ENCODE results near the gene GNAI3. TPM values are rescaled to one million over a fixed set of nuclear protein-coding genes. Genes with fewer than 3 reads are reported as not detected.

The GNAI3 gene
- total and polyA plus RNA-seq, 11 donors = 1.5 to 5.4 (median 2.5) TPM

DNA sequence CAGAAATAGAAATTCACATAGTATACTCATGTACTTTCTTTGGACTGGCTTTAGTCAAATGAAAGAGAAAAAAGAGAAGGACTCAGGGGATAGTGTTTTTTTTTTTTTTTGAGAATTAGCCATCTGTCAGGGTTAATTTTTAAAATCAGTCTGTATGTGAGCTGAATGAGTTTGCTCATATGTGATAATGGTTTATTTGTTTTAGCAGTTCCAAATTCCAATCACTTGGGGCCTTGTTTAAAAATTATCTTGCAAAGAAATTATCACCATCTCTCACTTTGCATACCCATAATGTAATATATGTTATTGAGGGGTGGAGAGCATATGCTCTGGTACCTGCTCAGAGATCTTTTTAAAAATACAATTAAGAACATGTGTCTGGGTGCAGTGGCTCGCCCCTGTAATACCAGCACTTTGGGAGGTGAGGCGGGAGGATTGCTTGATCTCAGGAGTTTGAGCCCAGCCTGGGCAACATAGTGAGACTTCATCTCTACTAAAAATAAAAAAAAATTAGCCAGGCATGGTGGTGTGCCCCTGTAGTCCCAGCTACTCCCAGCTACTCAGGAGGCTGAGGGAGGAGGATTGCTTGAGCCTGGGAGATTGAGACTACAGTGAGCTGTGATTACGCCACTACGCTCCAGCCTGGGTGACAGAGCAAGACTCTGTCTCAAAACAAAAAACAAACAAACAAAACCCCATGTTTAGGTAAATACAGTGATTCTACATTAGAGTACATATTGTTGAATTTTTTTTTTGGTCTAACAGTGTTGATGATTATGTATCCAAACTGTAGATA, 19.7 kb downstream of the GNAI3 start:
- Histone ChIP-seq H3K4me1 (peaks cover 4 to 97% (median 77%) of the 10 kb centered on the region in 12 donors), H3K4me3 (no peak overlapping the region), H3K27me3 (no peaks in the 10 kb centered on the region), H3K9me3 (no peaks in the 10 kb centered on the region), H3K36me3 (no peaks in the 10 kb centered on the region), H3K27ac (peak overlapping the region in 1 of 12 donors; percentile 33)
- no peak for DNase-seq
- 95 to 98% (median 98%) methylated on average over 4 of the region's 4 CpGs for WGBS, 4 donors
- intact Hi-C loops (cut with DNase I) = no loop called here
- TF ChIP-seq POLR2A (IDR thresholded peaks at IDR 0.05) = no peak
- TF ChIP-seq, protein P1, sequence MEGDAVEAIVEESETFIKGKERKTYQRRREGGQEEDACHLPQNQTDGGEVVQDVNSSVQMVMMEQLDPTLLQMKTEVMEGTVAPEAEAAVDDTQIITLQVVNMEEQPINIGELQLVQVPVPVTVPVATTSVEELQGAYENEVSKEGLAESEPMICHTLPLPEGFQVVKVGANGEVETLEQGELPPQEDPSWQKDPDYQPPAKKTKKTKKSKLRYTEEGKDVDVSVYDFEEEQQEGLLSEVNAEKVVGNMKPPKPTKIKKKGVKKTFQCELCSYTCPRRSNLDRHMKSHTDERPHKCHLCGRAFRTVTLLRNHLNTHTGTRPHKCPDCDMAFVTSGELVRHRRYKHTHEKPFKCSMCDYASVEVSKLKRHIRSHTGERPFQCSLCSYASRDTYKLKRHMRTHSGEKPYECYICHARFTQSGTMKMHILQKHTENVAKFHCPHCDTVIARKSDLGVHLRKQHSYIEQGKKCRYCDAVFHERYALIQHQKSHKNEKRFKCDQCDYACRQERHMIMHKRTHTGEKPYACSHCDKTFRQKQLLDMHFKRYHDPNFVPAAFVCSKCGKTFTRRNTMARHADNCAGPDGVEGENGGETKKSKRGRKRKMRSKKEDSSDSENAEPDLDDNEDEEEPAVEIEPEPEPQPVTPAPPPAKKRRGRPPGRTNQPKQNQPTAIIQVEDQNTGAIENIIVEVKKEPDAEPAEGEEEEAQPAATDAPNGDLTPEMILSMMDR (IDR thresholded peaks at IDR 0.05) = no peak
- no peak for ATAC-seq

DNA sequence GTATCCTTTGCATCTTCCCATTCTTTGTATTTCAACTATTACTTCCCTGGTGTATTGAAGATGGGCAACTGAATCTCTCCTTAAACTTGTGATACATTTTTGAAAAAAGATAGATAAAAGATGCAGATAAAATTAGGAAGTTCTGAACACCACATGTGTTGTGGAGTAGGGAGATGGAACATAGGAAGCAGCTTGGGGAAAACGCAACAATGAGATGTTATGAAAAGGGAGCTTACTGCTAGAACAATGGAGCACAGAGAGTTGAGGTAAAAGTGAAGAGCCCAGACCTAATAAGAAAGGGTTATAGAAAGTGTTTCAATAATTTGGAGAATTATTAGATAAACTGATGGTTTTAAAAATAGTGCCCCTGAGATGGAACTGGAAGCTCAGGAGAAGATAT, 20.9 kb downstream of the GNAI3 start:
- no peak for DNase-seq
- no peak for ATAC-seq
- Histone ChIP-seq H3K36me3 (peaks cover 0 to 6% (median 0%) of the 10 kb centered on the region in 9 donors), H3K27ac (peak overlapping the region in 1 of 12 donors; percentile 33), H3K4me3 (no peak overlapping the region), H3K4me1 (peaks cover 0 to 97% (median 75%) of the 10 kb centered on the region in 12 donors), H3K27me3 (no peaks in the 10 kb centered on the region), H3K9me3 (no peaks in the 10 kb centered on the region)
- intact Hi-C loops (cut with DNase I) = no loop called here
- WGBS, 4 donors = 53 to 71% (median 60%) methylated on average over 1 of the region's 1 CpG
- TF ChIP-seq, protein P1 (IDR thresholded peaks at IDR 0.05) = no peak
- no peak for TF ChIP-seq POLR2A (IDR thresholded peaks at IDR 0.05)

DNA sequence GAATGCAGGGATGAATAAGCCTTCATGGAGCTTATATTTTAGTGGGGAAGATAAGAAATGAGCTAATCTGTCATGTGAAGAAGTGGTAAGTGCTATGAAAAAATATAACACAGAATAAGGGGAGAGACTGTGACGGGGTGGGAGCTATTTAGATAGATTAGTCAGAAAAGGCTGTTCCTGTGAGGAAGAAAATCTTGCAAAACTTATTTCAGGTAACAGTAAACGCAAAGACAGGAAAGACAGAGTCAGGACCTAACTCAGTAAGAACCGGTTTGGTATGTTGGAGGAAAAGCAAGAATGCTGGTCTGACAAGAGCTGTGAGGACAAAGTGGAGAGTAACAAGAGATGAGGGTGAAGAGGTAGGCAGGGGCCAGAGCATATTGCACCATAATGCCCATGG, 22.0 kb downstream of the GNAI3 start:
- intact Hi-C loops (cut with DNase I) = no loop called here
- DNase-seq (no peak), ATAC-seq (peak; percentile 53 to 77 (median 72))
- no peaks in the 10 kb centered on the region for H3K9me3 ChIP-seq
- H3K4me1 ChIP-seq = peaks cover 0 to 95% (median 70%) of the 10 kb centered on the region in 12 donors
- TF ChIP-seq POLR2A (IDR thresholded peaks at IDR 0.05) = no peak
- TF ChIP-seq, protein P1 (IDR thresholded peaks at IDR 0.05) = no peak
- 27 to 43% (median 38%) methylated on average over 3 of the region's 3 CpGs for WGBS, 4 donors
- no peaks in the 10 kb centered on the region for H3K27me3 ChIP-seq
- no peak overlapping the region for H3K4me3 ChIP-seq
- H3K36me3 ChIP-seq = peaks cover 0 to 15% (median 0%) of the 10 kb centered on the region in 9 donors
- H3K27ac ChIP-seq = peak overlapping the region in 10 of 12 donors; percentile 0 to 58 (median 28)

DNA sequence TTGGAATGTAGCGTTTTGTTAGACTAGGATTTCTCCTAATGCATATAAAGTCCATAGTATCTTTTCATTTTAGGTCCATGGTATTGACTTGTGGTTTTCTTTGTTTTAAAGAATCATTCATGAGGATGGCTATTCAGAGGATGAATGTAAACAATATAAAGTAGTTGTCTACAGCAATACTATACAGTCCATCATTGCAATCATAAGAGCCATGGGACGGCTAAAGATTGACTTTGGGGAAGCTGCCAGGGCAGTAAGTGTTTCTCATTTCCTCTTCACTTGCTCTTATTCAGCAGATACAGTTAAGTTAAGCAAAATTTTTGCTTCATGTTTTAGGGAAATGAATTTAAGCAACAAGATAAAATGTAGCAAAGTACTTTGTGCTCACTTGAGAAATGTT, 25.4 kb downstream of the GNAI3 start:
- Histone ChIP-seq H3K27me3 (no peaks in the 10 kb centered on the region), H3K27ac (peak overlapping the region in 1 of 12 donors; percentile 77), H3K4me1 (peaks cover 0 to 73% (median 40%) of the 10 kb centered on the region in 12 donors), H3K4me3 (no peak overlapping the region), H3K9me3 (no peaks in the 10 kb centered on the region), H3K36me3 (peaks cover 0 to 45% (median 20%) of the 10 kb centered on the region in 9 donors)
- WGBS, 4 donors = 56 to 64% (median 58%) methylated on average over 2 of the region's 2 CpGs
- intact Hi-C loops (cut with DNase I) = no loop called here
- TF ChIP-seq POLR2A (IDR thresholded peaks at IDR 0.05) = no peak
- TF ChIP-seq, protein P1 (IDR thresholded peaks at IDR 0.05) = no peak
- peak in 3 of 4 donors; percentile 37 to 62 (median 47) for ATAC-seq
- no peak for DNase-seq

Measured in heart left ventricle (tissue), 16 donors.